Fibroblast of pulmonary artery (primary cell): ENCODE data around the gene PRKCE.
A peak's percentile ranks its signal among the peaks of the same experiment; 100 is the strongest.

Experiments used
- DNase-seq: peaks from one replicate; pipeline ENCODE4 v3.0.0-alpha.2; 2010; ENCODE audit warnings: low read depth
- H3K4me3 ChIP-seq: replicated peaks from 2 replicates; pipeline ENCODE4 v1.5.1; 2011; ENCODE audit warnings: low read depth, mild to moderate bottlenecking, control low read depth, low read length, moderate library complexity
- TF ChIP-seq, protein P1 (sequence below): IDR thresholded peaks from 2 replicates; pipeline ENCODE4 v1.5.1; 2011; ENCODE audit warnings: mild to moderate bottlenecking, control low read depth, low read length, inconsistent platforms; ENCODE audit errors: missing control alignments

PRKCE gene

DNA sequence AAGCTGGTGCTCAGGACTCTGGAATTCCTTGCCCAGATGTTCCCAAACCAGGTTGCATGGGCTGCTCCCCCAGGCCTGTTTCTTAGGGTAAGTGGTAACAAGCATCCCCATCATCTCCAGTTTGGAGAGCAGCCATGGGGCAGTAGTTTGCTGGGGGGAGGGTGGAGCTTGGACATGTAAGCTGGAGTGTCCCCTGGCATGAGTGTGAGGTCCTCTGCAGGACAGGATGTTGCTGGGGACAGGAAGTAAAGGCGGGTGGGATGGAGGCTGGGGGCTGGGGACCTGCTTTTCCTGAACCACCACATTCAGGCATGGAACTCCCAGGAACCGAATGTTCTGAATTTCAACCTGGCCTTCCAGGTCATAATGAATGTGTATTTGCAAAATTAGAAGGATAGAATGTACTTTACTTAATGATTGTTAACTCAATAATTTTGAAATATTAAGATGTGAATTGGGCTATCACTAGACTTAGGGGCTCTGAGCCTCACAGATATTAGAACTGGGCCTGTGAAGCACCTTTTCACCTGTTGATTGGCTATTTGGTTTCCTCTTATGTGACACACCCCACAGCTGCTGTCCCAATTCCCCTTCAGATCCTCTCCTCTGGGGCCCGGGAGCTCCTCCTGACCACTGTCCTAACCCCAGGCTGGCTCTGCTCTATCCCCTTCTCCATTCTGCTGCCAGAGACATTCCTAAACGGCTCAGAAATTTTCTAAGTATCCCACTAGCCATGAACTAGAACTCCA lies 579.4 kb downstream of the PRKCE start:
- DNase-seq: no peak
- TF ChIP-seq, protein P1, sequence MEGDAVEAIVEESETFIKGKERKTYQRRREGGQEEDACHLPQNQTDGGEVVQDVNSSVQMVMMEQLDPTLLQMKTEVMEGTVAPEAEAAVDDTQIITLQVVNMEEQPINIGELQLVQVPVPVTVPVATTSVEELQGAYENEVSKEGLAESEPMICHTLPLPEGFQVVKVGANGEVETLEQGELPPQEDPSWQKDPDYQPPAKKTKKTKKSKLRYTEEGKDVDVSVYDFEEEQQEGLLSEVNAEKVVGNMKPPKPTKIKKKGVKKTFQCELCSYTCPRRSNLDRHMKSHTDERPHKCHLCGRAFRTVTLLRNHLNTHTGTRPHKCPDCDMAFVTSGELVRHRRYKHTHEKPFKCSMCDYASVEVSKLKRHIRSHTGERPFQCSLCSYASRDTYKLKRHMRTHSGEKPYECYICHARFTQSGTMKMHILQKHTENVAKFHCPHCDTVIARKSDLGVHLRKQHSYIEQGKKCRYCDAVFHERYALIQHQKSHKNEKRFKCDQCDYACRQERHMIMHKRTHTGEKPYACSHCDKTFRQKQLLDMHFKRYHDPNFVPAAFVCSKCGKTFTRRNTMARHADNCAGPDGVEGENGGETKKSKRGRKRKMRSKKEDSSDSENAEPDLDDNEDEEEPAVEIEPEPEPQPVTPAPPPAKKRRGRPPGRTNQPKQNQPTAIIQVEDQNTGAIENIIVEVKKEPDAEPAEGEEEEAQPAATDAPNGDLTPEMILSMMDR: no peak

DNA sequence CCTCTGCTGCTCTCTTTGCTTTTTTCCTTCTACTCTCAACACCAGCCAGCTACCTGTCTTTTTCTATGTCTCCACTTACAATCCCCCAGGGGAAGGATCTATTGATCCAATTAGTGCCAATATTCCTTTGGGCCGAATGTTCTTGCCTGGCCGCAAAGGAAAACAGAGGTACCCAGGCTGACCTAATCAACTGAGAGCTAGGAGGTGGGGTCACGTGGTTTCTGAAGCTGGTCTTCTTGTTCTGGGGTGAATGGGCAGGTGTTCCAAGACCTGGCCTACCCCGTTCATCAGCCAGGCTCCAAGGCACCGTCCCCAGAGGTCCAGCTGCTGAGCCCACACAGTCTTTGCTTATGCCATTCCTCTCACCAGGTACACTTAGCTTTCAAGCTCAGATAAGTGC lies 580.2 kb downstream of the PRKCE start:
- TF ChIP-seq, protein P1: no peak
- H3K4me3 ChIP-seq: no peak overlapping the region
- no peak for DNase-seq

More for the DNA sequence above, 579.4 kb downstream of the PRKCE start:
- no peak overlapping the region for H3K4me3 ChIP-seq

DNA sequence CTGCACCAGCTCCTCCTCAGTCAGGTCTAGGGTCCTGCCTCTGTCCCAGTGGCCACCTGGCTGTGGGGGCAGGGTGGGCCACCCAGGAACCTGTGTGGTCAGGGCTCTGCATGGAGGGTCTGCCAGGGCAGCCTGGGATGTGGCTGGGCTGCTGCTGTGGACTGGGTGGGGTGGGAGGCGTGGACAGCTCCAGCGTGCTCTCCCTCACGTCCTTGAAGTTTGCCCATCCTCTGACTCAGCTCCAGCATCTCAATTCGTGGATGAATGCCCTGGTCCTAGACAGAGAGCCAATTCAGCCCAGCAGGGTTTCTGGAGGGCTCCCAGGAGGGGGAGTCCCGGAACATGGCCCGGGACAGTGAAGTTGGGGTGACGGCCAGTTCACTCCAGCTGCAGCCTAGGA lies 581.4 kb downstream of the PRKCE start:
- DNase-seq: peak; percentile 32
- TF ChIP-seq, protein P1: no peak
- no peak overlapping the region for H3K4me3 ChIP-seq

DNA sequence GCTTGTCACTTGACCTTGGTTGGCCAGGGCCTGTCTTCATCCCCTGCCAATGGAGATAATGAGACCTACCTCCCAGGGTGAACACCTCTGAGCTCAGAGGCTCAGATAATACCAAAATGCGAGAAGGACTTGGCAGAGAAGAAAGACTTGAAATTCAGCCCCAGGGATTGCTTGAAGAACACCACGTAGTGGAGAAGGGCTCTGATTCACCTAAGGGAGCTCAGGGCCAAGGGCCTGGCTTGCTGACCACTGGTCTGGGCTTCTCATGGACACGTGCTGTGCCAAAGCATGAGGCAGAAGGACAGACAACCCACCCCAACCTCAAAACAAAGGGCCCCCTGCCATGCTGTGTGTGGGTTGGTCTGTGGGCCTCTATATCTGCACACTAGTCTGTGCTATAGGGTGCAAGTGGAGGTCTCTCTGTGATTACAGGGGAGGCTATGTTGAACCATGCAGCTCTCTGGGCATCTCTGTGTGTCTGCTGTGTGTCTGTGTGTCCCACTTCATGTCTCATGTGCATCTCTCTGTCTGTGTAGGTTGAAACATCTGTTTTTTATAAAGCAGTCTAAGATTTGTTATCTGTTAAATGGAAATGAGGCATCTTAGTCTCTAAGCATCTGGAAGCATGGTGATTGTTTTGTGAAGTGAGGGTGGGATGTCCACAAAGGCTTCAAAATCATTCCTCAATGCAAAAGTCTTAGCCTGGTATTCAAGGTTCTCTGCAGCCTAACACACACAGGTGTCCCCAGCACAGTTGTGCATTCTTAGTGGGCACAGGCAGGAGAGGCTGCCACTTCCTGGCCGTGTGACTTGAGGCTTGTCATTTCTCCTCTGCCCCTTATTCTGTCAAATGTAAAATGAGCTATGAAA lies 584.8 kb downstream of the PRKCE start:
- H3K4me3 ChIP-seq: no peak overlapping the region
- TF ChIP-seq, protein P1: no peak
- no peak for DNase-seq

DNA sequence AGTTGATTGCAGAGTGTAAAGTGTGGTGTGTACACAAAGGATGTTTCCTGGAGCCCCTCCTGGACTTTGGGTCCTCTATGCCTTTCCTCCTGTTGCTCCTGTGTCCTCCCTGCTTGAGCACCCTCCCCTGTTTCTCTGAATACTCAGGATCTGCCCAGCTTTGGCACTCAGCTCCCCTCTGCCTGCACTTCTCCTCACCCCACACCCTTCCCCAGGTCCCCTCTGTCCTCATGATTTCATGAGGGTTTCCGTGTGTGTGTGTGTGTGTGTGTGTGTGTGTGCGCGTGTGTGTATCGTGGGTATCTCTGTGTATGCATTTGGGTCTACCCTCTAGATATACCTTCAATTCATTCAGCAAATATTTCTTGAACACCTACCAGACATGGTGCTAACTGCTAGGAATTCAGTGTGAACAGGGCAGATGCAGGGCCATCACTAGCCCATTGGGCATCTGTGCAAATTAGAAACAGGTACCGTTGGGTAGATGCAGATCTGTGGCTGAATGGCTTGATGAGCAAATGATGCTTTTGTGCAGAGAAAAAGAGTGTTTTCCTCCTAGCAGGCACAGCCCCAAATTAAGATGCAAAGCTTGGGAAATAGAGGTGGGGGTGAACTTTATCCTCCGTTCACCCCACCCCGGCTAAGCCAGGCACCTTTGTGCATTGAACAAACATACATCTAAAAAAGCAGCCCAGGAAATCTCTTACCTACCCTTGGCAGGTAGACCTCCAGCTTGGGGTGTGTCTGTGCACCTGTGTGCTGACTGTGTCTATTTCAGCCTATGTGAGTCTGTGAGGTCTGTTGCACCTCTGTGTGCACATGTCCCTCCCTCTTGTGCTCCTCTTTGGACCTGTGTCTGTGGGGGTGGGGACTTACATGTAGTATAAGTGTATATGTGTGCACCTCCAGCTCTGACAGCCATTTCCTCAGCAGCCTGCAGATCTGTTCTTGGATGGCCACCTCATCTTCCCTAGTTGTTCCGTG lies 585.7 kb downstream of the PRKCE start:
- no peak for DNase-seq
- no peak overlapping the region for H3K4me3 ChIP-seq
- TF ChIP-seq, protein P1: no peak
